HG02642 (cell line): Measurements from ENCODE around the gene TRIM3.

Source experiments
- ATAC-seq: cut with Tn5 transposase; IDR thresholded peaks from one replicate; pipeline ENCODE4 v1.9.1; 2021; ENCODE audit warnings: mild to moderate bottlenecking; ENCODE audit not compliant: unreplicated experiment, poor library complexity

TRIM3 gene

DNA sequence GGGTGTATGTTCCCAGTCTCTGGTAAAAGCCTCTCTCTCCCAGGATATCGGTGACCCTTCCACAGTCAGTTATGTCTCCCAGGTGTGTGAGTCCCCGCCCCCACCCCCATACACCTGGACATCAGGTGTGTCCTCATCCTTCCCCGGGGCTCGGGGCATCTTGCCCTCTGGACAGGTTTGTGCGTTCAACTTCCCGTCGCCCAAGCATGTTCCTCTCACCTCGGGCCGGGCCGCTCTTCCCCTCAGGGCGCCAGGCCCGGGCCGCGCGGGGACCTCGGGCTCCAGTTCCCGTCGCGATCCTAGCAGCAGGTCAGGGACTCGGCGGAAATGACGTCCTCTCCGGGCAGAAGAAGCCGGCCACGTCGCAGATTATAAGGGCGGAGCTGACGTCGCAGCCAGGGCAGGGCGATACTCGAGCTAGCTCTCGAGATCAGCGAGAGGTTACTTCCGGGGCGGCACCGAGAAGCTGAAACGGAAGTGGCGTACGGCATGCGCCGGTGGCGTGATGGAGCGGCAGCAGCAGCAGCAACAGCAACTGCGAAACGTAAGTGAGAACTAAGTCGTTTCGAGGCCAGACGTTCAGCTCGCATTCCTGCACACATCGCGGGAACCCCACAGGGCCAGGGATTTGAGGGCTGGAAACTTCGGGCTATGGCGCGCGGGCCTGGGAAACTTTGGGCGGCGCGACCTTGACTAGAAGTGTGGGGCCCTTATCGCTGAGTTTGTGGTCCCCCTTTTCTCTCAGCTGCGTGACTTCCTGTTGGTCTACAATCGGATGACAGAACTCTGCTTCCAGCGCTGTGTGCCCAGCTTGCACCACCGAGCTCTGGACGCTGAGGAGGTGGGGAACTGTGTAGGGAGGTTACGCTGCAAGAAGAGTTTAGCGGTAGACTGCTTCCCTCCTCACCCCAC, 7.5 kb upstream of the TRIM3 start, which contains the start of the genes ARFIP2 and TIMM10B:
TSS of gene ARFIP2 (minus strand) at position 320 of the 912 bp plus-strand sequence. CDS start 910 bp downstream, outside the sequence.
TSS of gene TIMM10B (plus strand) at position 490 of the 912 bp plus-strand sequence. CDS start at position 506, 16 bp downstream.
- ATAC-seq, result peak; percentile 99

DNA sequence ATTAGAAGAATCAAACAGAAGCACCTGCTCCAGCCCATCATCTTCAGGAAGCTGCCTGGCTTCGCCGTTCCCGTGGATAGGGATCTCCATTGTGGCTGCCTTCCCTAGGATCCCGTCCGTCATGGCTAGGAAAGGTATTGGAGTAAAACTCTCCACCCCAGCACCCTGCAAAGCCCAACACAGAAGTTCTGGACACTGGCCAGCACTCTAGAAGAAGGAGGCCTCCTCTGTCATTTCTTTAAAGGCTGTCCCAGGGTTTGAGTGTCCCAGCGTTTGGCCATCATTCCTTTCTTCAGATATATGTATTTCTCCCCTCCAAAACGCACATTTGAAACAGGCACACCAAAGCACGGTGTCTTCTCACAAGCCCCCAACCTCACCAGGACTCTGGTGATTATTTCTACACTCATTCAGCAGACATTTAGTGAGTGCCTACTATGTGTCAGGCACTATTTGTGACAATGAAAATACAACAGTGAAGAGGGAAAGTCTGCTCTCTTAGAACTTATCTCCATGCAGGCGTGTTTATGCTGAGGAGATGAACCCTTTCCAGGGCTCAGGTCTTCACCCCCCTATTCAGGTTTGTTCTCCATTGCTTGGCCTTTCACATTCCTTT, 6.7 kb upstream of the TRIM3 start:
- no peak for ATAC-seq

DNA sequence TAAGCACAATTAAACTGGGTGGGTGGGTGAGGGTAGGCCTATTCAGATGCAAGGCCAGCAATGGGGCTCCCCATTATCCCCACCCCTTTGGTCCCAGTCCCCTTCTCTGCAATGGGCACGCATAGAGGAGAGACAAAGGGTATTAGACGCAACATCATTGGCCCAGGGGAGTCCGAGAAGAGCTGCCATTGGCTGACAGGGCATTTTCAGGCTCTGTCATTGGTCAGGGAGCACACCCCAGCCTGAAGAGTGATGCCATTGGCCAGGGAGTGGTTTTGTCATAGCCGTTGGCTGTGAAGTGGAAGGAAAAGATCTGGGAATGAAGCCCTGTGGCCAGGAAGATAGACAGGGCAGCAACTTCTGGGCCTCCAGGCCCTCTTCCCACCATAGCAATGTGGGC, 2.8 kb upstream of the TRIM3 start:
- no peak for ATAC-seq

GRCh38 chr11:6475936-6476335, 2.2 kb upstream of the TRIM3 start:
- no peak for ATAC-seq

DNA sequence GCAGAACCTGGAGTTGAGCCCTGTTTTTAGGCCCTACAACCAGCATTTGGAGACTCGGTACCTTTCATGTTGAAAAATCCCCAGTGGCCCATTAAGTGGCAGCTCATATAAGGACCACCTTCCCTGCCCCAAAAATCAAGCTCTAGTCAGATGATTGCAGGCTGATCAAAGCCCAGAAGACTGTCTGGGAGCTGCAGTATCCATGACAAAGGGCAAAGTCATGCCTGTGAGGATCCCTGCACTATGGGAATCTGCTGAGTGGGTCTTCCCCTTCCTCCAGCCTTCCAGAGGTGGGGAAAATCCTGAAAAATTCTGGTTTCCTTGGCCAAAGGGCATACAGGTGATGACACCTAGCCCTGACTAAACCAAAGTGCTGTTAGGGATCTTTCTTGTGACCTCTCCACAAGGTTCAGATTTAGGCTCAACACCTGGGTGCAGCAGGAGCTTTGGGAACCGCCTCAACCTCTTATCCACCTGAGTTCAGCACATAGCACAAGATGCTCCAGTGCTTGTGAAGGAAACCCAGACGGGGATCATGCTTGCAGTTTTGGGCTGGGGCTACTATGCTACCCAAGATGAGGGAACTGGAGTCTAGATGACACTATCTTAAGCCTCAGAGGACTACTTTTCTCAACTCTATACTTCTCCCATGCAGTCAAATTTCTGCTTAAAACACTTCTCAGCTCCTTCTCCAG, 1.2 kb upstream of the TRIM3 start:
- ATAC-seq, result no peak

DNA sequence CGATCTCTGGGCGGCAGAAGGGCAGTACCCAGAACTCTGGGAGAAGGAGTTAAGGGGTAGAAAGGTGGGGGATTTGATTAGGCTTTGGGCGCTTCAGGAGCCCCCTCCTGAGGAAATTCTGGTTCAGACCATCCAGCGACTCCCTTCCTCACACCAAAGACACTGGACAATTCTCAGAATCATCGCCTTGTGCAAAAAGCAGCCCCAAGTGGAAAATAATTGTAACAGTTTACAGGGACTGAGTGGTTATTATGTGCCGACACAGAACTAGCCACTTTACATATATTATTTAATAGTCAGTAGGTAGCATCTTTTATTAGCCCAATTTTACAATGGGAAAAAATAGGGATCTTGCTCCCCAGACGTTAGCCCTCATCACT, 662 bp upstream of the TRIM3 start:
- ATAC-seq, result peak; percentile 4

DNA sequence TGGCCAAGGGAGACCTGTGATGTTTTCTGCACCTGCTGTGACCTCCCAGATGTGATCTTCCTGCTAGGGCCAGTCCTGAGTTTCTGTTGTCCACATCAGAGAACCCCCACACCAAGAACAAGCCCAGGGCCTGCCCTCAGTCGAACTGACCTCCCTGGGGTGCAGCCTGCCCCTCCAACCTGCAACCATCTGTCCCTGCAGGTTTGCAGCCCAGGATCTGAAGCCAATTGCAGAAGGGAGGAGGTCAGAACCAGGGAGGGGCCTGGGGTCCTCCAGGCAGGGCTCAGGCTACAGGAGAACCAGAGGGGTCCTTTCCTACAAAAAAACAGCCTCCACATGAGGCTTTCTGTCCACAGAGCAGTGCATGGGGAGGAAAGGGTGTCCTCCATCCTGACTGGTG, 807 bp downstream of the TRIM3 start:
- ATAC-seq, result no peak

- no peak for ATAC-seq
These were observed 4.1 kb downstream of the TRIM3 start for GRCh38 chr11:6469599-6469998.

GRCh38 chr11:6468712-6469495, 4.8 kb downstream of the TRIM3 start:
- ATAC-seq, result peak; percentile 62

- ATAC-seq, result no peak
These were observed 14.7 kb downstream of the TRIM3 start for GRCh38 chr11:6459099-6459450.

DNA sequence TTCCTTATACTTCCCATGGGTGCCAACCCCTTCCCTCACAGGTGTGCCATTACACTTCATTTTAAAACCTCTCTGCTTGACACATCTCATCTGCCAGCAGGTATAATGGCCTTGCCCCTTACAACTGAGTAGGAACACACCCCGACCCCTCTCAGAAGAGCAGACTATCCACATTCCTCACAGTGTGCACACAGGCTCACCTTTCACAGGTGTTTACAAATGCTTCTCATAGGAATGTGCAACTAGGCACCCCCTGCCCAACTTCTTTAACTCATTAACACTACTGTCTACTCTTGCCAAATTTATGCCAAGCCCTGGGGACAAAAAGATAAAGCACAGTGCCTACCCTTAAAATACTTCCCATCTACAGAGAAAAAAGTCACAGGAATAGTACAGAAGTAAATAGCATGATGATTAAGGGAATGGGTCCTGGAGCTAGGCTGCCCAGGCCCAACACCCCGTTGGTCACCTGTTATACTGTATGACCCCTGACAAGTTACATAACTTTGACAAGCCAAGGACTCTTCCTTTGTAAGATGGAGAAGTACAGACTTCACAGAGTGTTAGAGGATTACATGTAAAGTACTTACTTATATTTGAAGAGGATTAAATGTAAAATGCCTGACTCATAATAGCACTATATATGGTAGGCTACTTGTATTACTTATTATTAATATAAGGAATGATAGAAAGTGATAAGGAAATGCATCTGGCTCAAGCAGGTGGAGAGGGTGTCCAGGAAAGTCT, 15.2 kb downstream of the TRIM3 start:
- ATAC-seq, result no peak

DNA sequence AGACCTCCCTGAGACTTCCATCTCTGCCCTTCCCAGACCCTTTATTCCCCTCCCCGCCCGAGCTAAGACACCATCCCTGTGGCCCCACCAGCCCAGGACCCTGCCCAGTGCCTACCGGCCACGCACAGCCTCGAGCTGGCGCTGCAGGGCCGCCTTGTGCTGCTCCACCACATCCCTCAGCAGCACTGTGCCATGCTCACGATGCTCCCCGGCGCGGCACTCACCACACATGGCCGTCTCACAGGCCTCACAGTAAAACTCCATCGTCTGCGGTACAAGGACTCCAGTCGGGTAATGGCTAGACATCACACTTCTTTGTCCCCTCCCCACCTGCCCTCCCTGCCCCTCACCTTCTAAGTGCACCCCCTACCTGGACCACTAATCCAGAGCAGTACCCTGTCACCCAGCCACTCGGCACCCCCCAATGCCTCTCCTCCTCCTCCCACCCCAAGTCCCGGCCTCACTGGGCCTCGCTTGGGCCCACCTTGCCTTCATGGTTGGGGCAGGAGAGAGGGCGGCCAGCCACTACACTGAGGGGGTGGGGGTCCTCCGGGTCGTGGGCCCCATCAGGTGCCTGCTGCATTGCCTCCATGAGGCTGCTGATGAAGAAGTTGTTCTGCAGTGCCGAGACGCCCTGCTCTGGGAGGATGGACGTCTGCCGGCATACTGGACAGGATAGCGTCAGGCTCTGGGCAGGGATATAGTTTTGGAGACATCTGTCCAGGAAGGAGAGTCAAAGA, 16.0 kb downstream of the TRIM3 start:
- ATAC-seq, result no peak

DNA sequence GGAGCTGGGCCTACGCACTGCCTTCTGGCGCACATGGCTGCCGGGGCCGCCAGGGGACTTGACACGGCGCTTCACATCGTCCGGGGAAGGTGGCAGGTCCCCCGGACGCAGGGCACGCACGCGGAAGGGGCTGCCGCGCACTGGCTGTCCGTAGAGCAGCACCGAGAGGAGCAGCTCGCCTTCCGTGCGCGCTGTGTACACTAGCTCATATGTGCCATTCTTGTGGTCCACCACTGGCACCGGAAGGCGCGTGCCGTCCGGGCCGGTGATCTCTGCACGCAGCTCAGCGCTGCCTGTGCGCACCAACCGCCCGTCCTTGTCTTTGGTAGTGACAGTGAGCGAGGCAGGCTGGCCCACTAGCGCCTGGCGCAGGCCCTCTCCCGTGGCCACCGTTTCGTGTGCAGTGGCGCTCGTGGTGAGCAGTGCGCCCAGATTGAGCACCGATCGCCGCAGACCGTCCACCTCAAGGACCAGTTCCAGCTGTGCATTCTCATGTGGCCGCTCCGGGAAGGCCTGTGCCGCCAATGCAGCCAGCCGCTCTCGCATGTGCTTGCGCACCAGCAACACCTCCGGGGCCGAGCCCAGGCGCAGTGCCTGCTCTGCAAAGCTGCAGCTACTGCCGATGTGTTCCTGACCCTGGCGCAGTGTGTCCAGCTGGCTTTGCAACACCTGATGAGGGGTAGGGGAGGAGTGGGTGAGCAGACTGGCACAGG, 17.2 kb downstream of the TRIM3 start:
- ATAC-seq, result no peak

DNA sequence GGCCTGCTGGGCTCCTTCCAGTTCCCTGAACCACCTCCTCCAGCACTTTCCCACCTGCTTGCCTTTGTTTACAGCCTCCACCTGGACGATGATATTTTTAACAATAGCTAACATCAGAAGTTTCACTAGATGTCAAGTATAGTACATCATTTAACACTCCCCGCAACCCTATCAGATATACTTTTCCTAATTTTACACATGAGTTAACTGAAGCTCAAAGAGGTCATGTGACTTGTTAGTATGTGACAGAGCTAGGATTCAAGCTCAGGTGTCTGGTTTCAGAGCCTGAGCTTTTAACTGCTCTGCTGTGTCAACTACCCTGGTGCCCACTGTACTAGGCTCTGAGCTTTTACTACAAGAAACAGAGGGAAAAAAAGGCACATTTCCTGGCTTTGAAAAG, 18.7 kb downstream of the TRIM3 start:
- no peak for ATAC-seq

- ATAC-seq, result no peak
These were observed 20.6 kb downstream of the TRIM3 start for GRCh38 chr11:6453152-6453551.

- no peak for ATAC-seq
These were observed 21.5 kb downstream of the TRIM3 start for GRCh38 chr11:6452219-6452618.

DNA sequence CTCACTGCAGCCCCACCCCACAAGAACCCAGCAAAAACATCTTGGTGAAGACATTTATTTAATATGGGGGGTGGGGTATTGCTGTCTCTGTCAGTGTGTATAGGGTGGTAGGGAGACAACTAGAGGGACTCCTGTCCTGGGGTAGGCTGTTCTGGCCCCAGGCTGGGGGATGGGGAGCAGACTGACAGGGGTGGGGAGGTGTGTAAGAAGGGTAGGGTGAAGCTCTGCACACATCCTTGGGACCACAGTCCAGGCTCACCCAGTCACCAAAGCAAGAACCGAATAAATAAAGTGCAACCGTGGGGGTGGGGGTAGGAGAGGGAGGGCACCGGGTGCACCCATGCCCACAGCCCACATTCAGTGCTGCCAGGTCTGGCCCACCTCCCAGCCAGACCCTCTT, 25.2 kb downstream of the TRIM3 start:
- ATAC-seq, result no peak

GRCh38 chr11:6443269-6444003, 30.3 kb downstream of the TRIM3 start:
- ATAC-seq, result peak; percentile 80
